Lower leg skin (tissue), 4 donors: ENCODE measurements around the gene ZNF335. TPM values are rescaled to one million over a fixed set of nuclear protein-coding genes. Genes with fewer than 3 reads are reported as not detected.

ENCODE experiments used
- DNase-seq, 2 donors: peaks; one replicate each; pipeline ENCODE4 v3.0.0-alpha.2; 2019; ENCODE audit warnings: low spot score in 2 of 2
- H3K4me3 ChIP-seq: fragments of 200-600 bp; sonication (generic); 2 replicates; pipeline ENCODE4 v1.5.1; 2017; ENCODE audit warnings: mild to moderate bottlenecking, low read depth; ENCODE audit not compliant: poor library complexity, severe bottlenecking
- POLR2A ChIP-seq, 2 donors: fragments of 450-650 bp; IDR thresholded peaks; one replicate each; pipeline ENCODE4 v1.6.1; 2016 to 2017; ENCODE audit warnings: antibody characterized with exemption in 2 of 2, mild to moderate bottlenecking in 1 of 2, moderate library complexity in 1 of 2
- WGBS, 2 donors: methylation state at CpG; one replicate each; pipeline ENCODE4 v1.1.5; 2018; 5-methylcytosine and 5-hydroxymethylcytosine counted together
- intact Hi-C: fragments of 100-400 bp; cut with DNase I; formaldehyde crosslinking; loops from one replicate; pipeline ENCODE4 v1.15.0; 2023; ENCODE audit warnings: low total_unique reads
- total RNA-seq, 4 donors: library from RNA; depleted of rRNA; stranded (reverse); fragments of >200 nt; gene quantifications; one replicate each; pipeline ENCODE4 v1.1.0, GENCODE V29; 2016
- TF ChIP-seq, protein P1 (sequence below), 3 donors: fragments of 450-650 bp; IDR thresholded peaks; one replicate each; pipeline ENCODE4 v1.5.1; 2016; ENCODE audit warnings: antibody characterized with exemption in 3 of 3, mild to moderate bottlenecking in 3 of 3, moderate library complexity in 2 of 3

ZNF335 gene
- total RNA-seq, 4 donors from 2014 or later, result 21.6 to 38.6 (median 30.7) TPM

DNA sequence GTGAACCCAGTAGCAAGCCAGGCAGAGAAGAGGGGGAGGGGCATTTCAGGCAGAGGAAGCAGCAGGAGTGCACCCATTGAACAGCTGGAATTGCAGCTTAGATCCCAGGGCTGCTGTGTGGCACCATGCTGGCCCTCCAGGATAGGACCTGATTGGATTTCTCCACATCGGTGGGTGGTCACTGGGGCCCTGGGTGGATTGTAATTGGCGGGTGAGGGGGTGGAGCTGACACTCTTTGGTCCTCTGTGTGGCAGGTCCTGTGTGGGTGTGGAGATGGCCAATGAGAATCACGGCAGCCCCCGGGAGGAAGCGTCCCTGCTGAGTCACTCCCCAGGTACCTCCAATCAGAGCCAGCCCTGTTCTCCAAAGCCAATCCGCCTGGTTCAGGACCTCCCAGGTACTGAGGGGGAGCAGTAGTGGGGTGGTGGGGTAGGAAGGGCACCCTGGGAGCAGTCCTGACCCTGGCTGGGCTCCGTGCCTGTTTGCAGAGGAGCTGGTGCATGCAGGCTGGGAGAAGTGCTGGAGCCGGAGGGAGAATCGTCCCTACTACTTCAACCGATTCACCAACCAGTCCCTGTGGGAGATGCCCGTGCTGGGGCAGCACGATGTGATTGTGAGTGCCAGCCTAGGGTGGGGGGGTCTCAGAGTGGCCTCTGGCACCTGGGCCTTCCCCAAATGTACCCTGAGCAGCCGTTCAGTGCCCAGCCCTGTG, 33.1 kb downstream of the ZNF335 start:
- no peak overlapping the region for H3K4me3 ChIP-seq
- 88 to 93% methylated on average over 13 of the region's 13 CpGs for WGBS, 2 donors
- intact Hi-C loops, result no loop called here
- DNase-seq, result no peak
- no peak for TF ChIP-seq POLR2A (IDR thresholded peaks at IDR 0.05)
- TF ChIP-seq, protein P1, sequence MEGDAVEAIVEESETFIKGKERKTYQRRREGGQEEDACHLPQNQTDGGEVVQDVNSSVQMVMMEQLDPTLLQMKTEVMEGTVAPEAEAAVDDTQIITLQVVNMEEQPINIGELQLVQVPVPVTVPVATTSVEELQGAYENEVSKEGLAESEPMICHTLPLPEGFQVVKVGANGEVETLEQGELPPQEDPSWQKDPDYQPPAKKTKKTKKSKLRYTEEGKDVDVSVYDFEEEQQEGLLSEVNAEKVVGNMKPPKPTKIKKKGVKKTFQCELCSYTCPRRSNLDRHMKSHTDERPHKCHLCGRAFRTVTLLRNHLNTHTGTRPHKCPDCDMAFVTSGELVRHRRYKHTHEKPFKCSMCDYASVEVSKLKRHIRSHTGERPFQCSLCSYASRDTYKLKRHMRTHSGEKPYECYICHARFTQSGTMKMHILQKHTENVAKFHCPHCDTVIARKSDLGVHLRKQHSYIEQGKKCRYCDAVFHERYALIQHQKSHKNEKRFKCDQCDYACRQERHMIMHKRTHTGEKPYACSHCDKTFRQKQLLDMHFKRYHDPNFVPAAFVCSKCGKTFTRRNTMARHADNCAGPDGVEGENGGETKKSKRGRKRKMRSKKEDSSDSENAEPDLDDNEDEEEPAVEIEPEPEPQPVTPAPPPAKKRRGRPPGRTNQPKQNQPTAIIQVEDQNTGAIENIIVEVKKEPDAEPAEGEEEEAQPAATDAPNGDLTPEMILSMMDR (IDR thresholded peaks at IDR 0.05), result no peak

GRCh38 chr20:45937765-45938164, 34.2 kb downstream of the ZNF335 start:
- no peak for TF ChIP-seq POLR2A (IDR thresholded peaks at IDR 0.05)
- TF ChIP-seq, protein P1 (IDR thresholded peaks at IDR 0.05), result no peak
- WGBS, 2 donors, result 64 to 71% methylated on average over 2 of the region's 2 CpGs
- no peak overlapping the region for H3K4me3 ChIP-seq
- DNase-seq, result no peak
- intact Hi-C loops, result no loop called here

- TF ChIP-seq, protein P1 (IDR thresholded peaks at IDR 0.05), result no peak
- TF ChIP-seq POLR2A (IDR thresholded peaks at IDR 0.05), result no peak
- peak overlapping the region; percentile 26 for H3K4me3 ChIP-seq
- WGBS, 2 donors, result 9% methylated on average over 21 of the region's 21 CpGs
- no peak for DNase-seq
- intact Hi-C loops, result no loop called here
Measured at GRCh38 chr20:45935416-45936046, 36.5 kb downstream of the ZNF335 start.

GRCh38 chr20:45934586-45935415, 37.2 kb downstream of the ZNF335 start, which contains the start of gene PCIF1:
TSS of gene PCIF1 (plus strand) at chr20:45934683. CDS start at chr20:45939000, 4,317 bp downstream.
- intact Hi-C loops, result no loop called here
- peak within 1 kb of the TSS; percentile 86 for H3K4me3 ChIP-seq
- 0% methylated on average over 6 to 32 of the region's 102 CpGs for WGBS, 2 donors
- peak; percentile 97 to 99 for DNase-seq
- TF ChIP-seq, protein P1 (IDR thresholded peaks at IDR 0.05), result peak in 1 of 3 donors; percentile 7
- peak in 1 of 2 donors; percentile 93 for TF ChIP-seq POLR2A (IDR thresholded peaks at IDR 0.05)

- WGBS, 2 donors, result 0 to 1% methylated on average over 10 to 28 of the region's 34 CpGs
- TF ChIP-seq, protein P1 (IDR thresholded peaks at IDR 0.05), result no peak
- TF ChIP-seq POLR2A (IDR thresholded peaks at IDR 0.05), result no peak
- intact Hi-C loops, result no loop called here
- no peak for DNase-seq
- peak overlapping the region; percentile 86 for H3K4me3 ChIP-seq
Measured at GRCh38 chr20:45934046-45934585, 37.9 kb downstream of the ZNF335 start.
